ENCODE measurements around the gene ITGA4. TPM values are rescaled to one million over a fixed set of nuclear protein-coding genes. Genes with fewer than 3 reads are reported as not detected.

ITGA4 gene
- total RNA-seq, 4 donors from 2014 or later, result 7.7 to 28.7 (median 12.2) TPM

GRCh38 chr2:181466661-181467576 lies 9.7 kb downstream of the ITGA4 start:
- TF ChIP-seq, protein P1, sequence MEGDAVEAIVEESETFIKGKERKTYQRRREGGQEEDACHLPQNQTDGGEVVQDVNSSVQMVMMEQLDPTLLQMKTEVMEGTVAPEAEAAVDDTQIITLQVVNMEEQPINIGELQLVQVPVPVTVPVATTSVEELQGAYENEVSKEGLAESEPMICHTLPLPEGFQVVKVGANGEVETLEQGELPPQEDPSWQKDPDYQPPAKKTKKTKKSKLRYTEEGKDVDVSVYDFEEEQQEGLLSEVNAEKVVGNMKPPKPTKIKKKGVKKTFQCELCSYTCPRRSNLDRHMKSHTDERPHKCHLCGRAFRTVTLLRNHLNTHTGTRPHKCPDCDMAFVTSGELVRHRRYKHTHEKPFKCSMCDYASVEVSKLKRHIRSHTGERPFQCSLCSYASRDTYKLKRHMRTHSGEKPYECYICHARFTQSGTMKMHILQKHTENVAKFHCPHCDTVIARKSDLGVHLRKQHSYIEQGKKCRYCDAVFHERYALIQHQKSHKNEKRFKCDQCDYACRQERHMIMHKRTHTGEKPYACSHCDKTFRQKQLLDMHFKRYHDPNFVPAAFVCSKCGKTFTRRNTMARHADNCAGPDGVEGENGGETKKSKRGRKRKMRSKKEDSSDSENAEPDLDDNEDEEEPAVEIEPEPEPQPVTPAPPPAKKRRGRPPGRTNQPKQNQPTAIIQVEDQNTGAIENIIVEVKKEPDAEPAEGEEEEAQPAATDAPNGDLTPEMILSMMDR (IDR thresholded peaks at IDR 0.05; ENCODE audit: low read depth), result no peak

DNA sequence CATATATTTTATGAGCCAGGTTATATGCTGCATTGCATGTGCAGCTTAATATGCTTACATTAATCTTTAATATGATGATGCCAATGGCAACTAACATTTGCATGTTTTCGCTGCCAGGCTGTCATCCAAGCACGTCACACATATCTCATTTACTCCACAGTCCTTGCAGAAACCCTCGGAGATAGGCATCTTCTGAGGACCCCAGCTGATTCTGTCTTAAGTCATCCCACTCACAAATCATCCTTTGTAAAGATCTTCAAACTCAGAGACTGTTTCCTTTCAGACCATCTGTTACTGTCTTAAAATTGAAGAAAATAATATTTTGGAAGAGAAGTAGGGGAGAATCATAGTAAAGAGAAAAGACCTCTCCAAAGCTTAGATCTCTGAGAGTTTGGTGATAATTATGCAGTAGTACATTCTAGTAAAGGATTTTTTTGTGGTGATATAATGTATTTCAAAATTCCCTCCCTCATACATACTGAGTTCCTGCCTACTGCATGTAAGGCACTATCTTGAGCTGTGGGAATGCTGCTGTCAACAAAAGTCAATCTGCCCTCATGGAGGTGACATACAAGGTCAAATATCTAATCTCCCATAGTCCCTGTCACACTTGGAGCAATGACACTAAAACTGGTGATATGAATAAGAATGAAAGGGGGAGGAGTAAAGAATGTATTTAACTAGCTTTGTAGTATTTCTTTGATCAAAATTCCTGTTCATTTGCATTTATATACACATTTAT lies 11.0 kb downstream of the ITGA4 start:
- TF ChIP-seq, protein P1 (IDR thresholded peaks at IDR 0.05; ENCODE audit: low read depth), result no peak

GRCh38 chr2:181468811-181469210 lies 11.6 kb downstream of the ITGA4 start:
- TF ChIP-seq, protein P1 (IDR thresholded peaks at IDR 0.05; ENCODE audit: low read depth), result no peak

DNA sequence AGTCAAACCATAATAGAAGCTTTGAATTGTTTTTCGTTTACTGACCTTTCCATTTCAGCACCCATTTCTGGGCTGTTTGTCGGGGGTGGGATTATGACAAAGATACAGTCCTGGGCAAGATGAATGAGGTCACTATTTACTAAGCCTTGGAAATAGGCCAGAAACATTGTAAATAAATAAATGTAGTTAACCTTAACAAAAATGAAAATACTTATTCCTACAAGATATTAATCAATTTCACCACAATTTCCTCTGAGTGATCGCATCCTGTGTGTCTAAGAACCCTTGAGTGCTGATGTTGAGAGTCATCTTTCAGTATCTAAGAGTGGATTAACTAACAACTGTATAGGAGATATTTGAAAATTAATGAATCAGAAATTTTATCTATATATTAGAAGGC lies 14.0 kb downstream of the ITGA4 start:
- TF ChIP-seq, protein P1 (IDR thresholded peaks at IDR 0.05; ENCODE audit: low read depth), result no peak

GRCh38 chr2:181471783-181472182 lies 14.6 kb downstream of the ITGA4 start:
- TF ChIP-seq, protein P1 (IDR thresholded peaks at IDR 0.05; ENCODE audit: low read depth), result no peak

DNA sequence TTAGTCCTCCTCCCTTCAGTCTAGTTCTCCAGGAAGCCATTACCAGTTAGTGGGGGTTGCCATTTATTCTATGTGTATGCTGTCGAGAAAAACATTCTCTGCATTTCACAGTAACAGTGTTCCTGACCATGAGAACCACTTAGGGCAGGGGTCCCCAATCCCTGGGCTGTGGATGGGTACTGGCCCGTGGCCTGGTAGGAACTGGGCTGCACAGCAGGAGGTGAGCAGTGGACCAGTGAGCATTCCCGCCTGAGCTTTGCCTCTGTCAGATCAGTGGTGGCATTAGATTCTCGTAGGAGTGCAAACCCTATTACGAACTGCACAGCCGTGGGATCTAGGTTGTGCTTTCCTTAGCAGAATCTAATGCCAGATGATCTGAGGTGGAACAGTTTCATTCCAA lies 15.8 kb downstream of the ITGA4 start:
- TF ChIP-seq, protein P1 (IDR thresholded peaks at IDR 0.05; ENCODE audit: low read depth), result no peak

GRCh38 chr2:181474222-181474881 lies 17.2 kb downstream of the ITGA4 start:
- TF ChIP-seq, protein P1 (IDR thresholded peaks at IDR 0.05; ENCODE audit: low read depth), result no peak

Data from subcutaneous adipose tissue (tissue), 4 donors.